ENCODE results near the gene PLAC9. TPM values are rescaled to one million over a fixed set of nuclear protein-coding genes. Genes with fewer than 3 reads are reported as not detected.

The PLAC9 gene
- total RNA-seq, 1 experiment from 2014 or later, result not detected

- ChIA-PET POLR2A (no interaction called here), CTCF (no interaction called here)
- intact Hi-C loops (cut with micrococcal nuclease; ENCODE audit: unreplicated experiment), result no loop called here
- Histone ChIP-seq H3K9me3 (no peaks in the 10 kb centered on the region), H3K27me3 (replicated peaks; ENCODE audit: control insufficient read depth, insufficient read depth, low read length) (no peaks in the 10 kb centered on the region), H3K4me1 (peaks cover 7% of the 10 kb centered on the region), H3K36me3 (ENCODE audit: control insufficient read depth, insufficient read depth, low read length) (no peaks in the 10 kb centered on the region), H3K4me3 (ENCODE audit: low read depth, low read length) (no peak overlapping the region)
- no peak for DNase-seq
- H3K9me3 Mint-ChIP-seq (ENCODE audit: unreplicated experiment), result no peaks in the 10 kb centered on the region
- TF ChIP-seq CTCF (IDR thresholded peaks at IDR 0.05; ENCODE audit: insufficient read depth in 1 of 2, low read depth in 1 of 2, low read length in 1 of 2, severe bottlenecking in 1 of 2, unreplicated experiment in 1 of 2), result no peak
- H3K27ac Mint-ChIP-seq (ENCODE audit: unreplicated experiment), result no peak overlapping the region
- no peak overlapping the region for H3K4me3 Mint-ChIP-seq (ENCODE audit: unreplicated experiment)
- no TSS peak for BruUV-seq (replicated peaks)
- H3K4me1 Mint-ChIP-seq (ENCODE audit: low read depth, unreplicated experiment), result peaks cover 14% of the 10 kb centered on the region
- peaks cover 5% of the 10 kb centered on the region for H3K36me3 Mint-ChIP-seq (ENCODE audit: insufficient read depth, unreplicated experiment)
- H3K27me3 Mint-ChIP-seq (ENCODE audit: insufficient read depth, unreplicated experiment), result no peaks in the 10 kb centered on the region
Measured at GRCh38 chr10:80136134-80136571, 3.6 kb downstream of the PLAC9 start.

GRCh38 chr10:80137031-80137862 is 4.7 kb downstream of the PLAC9 start:
- H3K36me3 ChIP-seq (ENCODE audit: control insufficient read depth, insufficient read depth, low read length), result no peaks in the 10 kb centered on the region
- no TSS peak for BruUV-seq (replicated peaks)
- Mint-ChIP-seq H3K9me3 (ENCODE audit: unreplicated experiment) (no peaks in the 10 kb centered on the region), H3K36me3 (ENCODE audit: insufficient read depth, unreplicated experiment) (peaks cover 12% of the 10 kb centered on the region), H3K4me3 (ENCODE audit: unreplicated experiment) (no peak overlapping the region), H3K27ac (ENCODE audit: unreplicated experiment) (no peak overlapping the region), H3K27me3 (ENCODE audit: insufficient read depth, unreplicated experiment) (peaks cover 2% of the 10 kb centered on the region), H3K4me1 (ENCODE audit: low read depth, unreplicated experiment) (peaks cover 8% of the 10 kb centered on the region)
- no peaks in the 10 kb centered on the region for H3K27me3 ChIP-seq (replicated peaks; ENCODE audit: control insufficient read depth, insufficient read depth, low read length)
- ChIA-PET CTCF (no interaction called here), POLR2A (no interaction called here)
- no peaks in the 10 kb centered on the region for H3K4me1 ChIP-seq
- H3K9me3 ChIP-seq, result no peaks in the 10 kb centered on the region
- H3K4me3 ChIP-seq (ENCODE audit: low read depth, low read length), result no peak overlapping the region
- TF ChIP-seq CTCF (IDR thresholded peaks at IDR 0.05; ENCODE audit: insufficient read depth in 1 of 2, low read depth in 1 of 2, low read length in 1 of 2, severe bottlenecking in 1 of 2, unreplicated experiment in 1 of 2), result no peak
- intact Hi-C loops (cut with micrococcal nuclease; ENCODE audit: unreplicated experiment), result no loop called here
- no peak for DNase-seq

GRCh38 chr10:80137920-80138319 is 5.4 kb downstream of the PLAC9 start:
- Mint-ChIP-seq H3K27me3 (ENCODE audit: insufficient read depth, unreplicated experiment) (peaks cover 2% of the 10 kb centered on the region), H3K4me3 (ENCODE audit: unreplicated experiment) (no peak overlapping the region), H3K36me3 (ENCODE audit: insufficient read depth, unreplicated experiment) (peaks cover 12% of the 10 kb centered on the region), H3K27ac (ENCODE audit: unreplicated experiment) (no peak overlapping the region), H3K9me3 (ENCODE audit: unreplicated experiment) (no peaks in the 10 kb centered on the region), H3K4me1 (ENCODE audit: low read depth, unreplicated experiment) (peaks cover 4% of the 10 kb centered on the region)
- no peak for DNase-seq
- CTCF ChIA-PET, result no interaction called here
- BruUV-seq (replicated peaks), result no TSS peak
- Histone ChIP-seq H3K4me3 (ENCODE audit: low read depth, low read length) (no peak overlapping the region), H3K36me3 (ENCODE audit: control insufficient read depth, insufficient read depth, low read length) (no peaks in the 10 kb centered on the region), H3K4me1 (no peaks in the 10 kb centered on the region), H3K27me3 (replicated peaks; ENCODE audit: control insufficient read depth, insufficient read depth, low read length) (no peaks in the 10 kb centered on the region), H3K9me3 (no peaks in the 10 kb centered on the region)
- POLR2A ChIA-PET, result no interaction called here
- intact Hi-C loops (cut with micrococcal nuclease; ENCODE audit: unreplicated experiment), result no loop called here
- no peak for TF ChIP-seq CTCF (IDR thresholded peaks at IDR 0.05; ENCODE audit: insufficient read depth in 1 of 2, low read depth in 1 of 2, low read length in 1 of 2, severe bottlenecking in 1 of 2, unreplicated experiment in 1 of 2)
